Mucosa of descending colon (tissue), 3 donors: ENCODE measurements around the gene SERINC5. TPM values are rescaled to one million over a fixed set of nuclear protein-coding genes. Genes with fewer than 3 reads are reported as not detected.

Experiments used
- ATAC-seq: fragments of 200-7000 bp; cut with Tn5 transposase; one replicate; pipeline ENCODE4 v1.9.1; 2020; ENCODE audit warnings: mild to moderate bottlenecking, moderate library complexity
- DNase-seq, 3 donors: peaks; one replicate each; pipeline ENCODE4 v3.0.0-alpha.2; 2020
- H3K36me3 ChIP-seq: fragments of 200-600 bp; one replicate; pipeline ENCODE4 v1.8.0; 2021; ENCODE audit warnings: low read depth, mild to moderate bottlenecking
- H3K4me1 ChIP-seq: fragments of 200-600 bp; one replicate; pipeline ENCODE4 v1.8.0; 2021; ENCODE audit warnings: low read depth, mild to moderate bottlenecking
- H3K4me3 ChIP-seq: fragments of 200-600 bp; one replicate; pipeline ENCODE4 v1.8.0; 2021; ENCODE audit warnings: mild to moderate bottlenecking
- H3K9me3 ChIP-seq: fragments of 200-600 bp; one replicate; pipeline ENCODE4 v1.8.0; 2021; ENCODE audit warnings: mild to moderate bottlenecking
- intact Hi-C, 2 donors: fragments of 100-400 bp; cut with DNase I in 1 of 2; cut with micrococcal nuclease in 1 of 2; formaldehyde crosslinking; loops; one replicate each; pipeline versions ENCODE4 v1.11.0 to v1.11.1; 2022; cut with DNase I, micrococcal nuclease
- total RNA-seq, 3 donors: library from RNA; stranded (reverse); fragmentation: NEBNext Ultra II Directional in 2 of 3; extraction: Animal tissue kit (Norgen Biotek cat#: 25700) in 2 of 3; gene quantifications; one replicate each; pipeline versions ENCODE4 v1.2.1 to v1.2.4, GENCODE V29; 2021 to 2023
- TF ChIP-seq, protein P1 (sequence below): fragments of 200-600 bp; IDR thresholded peaks from one replicate; pipeline ENCODE4 v1.8.0; 2022; ENCODE audit warnings: antibody characterized with exemption, mild to moderate bottlenecking
- donor health status: DM: no; HTN: no; CAD: no; lungs with moderate emphysema.
- donor health status: DM: no; HTN: no; CAD: no.
- donor health status: DM: no; HTN: yes; CAD: no.

The SERINC5 gene
- total RNA-seq, 3 donors from 2014 or later, result 66.6 to 153 (median 126) TPM

DNA sequence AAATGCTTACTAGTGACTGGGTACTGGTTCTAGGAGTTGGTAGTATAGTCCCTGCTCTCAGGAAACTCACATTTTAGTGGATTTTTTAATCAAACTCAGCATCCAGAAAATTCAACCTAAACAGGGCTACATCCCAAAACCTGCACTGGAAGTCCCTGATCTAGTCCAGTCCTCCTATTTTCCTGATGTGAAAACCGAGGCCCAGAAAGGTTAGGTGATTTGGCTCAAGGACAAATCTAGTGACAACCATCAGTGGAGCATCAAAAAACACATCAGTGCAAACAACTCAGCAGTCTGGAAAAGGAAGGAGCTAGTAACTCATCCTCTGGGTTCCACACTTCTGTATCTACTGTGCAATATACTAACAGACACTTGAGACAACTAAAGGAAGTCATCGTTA, 38.2 kb downstream of the SERINC5 start:
- Histone ChIP-seq H3K9me3 (no peaks in the 10 kb centered on the region), H3K4me1 (peaks cover 22% of the 10 kb centered on the region), H3K36me3 (no peaks in the 10 kb centered on the region), H3K4me3 (no peak overlapping the region)
- intact Hi-C loops, result no loop called here
- TF ChIP-seq, protein P1, sequence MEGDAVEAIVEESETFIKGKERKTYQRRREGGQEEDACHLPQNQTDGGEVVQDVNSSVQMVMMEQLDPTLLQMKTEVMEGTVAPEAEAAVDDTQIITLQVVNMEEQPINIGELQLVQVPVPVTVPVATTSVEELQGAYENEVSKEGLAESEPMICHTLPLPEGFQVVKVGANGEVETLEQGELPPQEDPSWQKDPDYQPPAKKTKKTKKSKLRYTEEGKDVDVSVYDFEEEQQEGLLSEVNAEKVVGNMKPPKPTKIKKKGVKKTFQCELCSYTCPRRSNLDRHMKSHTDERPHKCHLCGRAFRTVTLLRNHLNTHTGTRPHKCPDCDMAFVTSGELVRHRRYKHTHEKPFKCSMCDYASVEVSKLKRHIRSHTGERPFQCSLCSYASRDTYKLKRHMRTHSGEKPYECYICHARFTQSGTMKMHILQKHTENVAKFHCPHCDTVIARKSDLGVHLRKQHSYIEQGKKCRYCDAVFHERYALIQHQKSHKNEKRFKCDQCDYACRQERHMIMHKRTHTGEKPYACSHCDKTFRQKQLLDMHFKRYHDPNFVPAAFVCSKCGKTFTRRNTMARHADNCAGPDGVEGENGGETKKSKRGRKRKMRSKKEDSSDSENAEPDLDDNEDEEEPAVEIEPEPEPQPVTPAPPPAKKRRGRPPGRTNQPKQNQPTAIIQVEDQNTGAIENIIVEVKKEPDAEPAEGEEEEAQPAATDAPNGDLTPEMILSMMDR, result no peak
- ATAC-seq, result no peak
- no peak for DNase-seq

DNA sequence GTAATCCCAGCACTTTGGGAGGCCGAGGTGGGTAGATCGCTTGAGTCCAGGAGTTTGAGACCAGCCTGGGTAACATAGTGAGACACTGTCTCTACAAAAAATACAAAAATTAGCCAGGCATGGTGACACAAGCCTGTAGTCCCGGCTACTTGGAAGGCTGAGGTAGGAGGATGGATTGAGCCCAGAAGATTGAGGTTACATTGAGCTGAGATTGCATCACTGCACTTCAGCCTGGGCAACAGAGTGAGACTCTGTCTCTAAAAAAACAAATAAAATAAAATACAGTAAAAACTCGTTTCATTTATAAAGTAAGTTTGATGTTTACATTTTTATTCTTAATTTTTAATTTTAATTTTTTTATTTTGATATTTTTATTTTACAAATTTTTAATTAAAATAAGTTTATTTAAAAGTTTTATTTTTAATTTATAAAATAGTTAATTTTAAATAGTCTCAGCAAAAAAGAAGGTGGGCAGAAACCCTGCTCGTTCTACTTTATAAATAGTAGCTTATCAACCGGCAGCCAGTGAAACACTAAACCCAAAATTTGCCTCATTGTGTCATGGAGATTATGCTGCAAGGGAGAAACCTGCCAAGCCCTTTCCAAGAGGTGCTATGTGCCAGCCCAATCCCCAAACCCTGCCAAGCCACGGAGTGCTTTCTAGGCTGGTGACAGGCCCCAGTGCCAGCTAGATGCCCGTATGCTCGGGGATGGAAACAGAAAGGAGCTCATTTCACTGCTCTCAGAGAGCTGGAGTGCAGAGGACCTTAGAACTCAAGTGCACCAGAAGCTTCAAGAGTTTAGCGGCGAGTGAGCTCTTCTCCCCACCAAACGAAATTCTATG, 38.9 kb downstream of the SERINC5 start:
- TF ChIP-seq, protein P1, result no peak
- Histone ChIP-seq H3K36me3 (no peaks in the 10 kb centered on the region), H3K4me3 (no peak overlapping the region), H3K9me3 (no peaks in the 10 kb centered on the region), H3K4me1 (peaks cover 26% of the 10 kb centered on the region)
- DNase-seq (no peak), ATAC-seq (peak; percentile 6)
- intact Hi-C loops, result no loop called here

DNA sequence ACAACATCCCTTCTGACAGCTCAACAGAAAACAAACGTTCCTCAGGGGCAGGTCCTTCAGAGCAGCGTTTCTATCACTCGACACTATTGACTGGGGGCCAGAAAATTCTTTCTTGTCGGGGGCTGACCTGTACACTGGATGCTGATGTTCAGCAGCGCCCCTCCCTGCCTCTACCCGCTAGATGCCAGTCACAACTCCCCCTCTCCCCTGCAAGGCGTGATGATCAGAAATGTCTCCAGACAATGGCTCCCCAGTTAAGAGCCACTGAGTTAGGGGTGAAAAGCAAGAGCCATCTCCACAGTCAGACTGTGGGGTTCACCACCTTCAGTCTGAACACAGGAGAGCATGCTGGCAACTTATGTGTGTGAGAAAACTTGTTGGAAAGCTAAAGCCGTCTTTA, 39.8 kb downstream of the SERINC5 start:
- ATAC-seq (no peak), DNase-seq (no peak)
- intact Hi-C loops, result no loop called here
- Histone ChIP-seq H3K4me3 (no peak overlapping the region), H3K4me1 (peaks cover 34% of the 10 kb centered on the region), H3K9me3 (no peaks in the 10 kb centered on the region), H3K36me3 (no peaks in the 10 kb centered on the region)
- TF ChIP-seq, protein P1, result no peak

DNA sequence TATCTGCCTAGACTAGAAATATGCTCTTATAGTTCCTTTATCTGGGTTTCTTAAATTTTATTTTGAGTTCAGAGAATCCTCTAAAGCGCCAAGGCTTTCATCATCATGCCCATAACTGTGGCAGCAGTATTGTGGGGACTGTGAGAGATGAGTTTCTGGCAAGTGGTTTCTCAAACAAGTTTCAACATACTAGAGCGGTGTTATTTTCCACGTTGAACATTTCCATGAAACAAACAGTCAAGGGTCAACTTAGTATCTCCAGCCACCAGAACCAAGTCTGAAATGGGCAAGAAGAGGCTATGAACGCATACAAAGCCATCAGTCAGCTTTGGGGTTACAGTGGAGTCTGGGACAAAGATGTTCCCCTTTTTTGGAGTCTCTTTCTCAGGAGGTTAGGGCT, 40.3 kb downstream of the SERINC5 start:
- ATAC-seq (no peak), DNase-seq (no peak)
- Histone ChIP-seq H3K4me1 (peaks cover 30% of the 10 kb centered on the region), H3K36me3 (no peaks in the 10 kb centered on the region), H3K4me3 (no peak overlapping the region), H3K9me3 (no peaks in the 10 kb centered on the region)
- intact Hi-C loops, result no loop called here
- TF ChIP-seq, protein P1, result no peak

DNA sequence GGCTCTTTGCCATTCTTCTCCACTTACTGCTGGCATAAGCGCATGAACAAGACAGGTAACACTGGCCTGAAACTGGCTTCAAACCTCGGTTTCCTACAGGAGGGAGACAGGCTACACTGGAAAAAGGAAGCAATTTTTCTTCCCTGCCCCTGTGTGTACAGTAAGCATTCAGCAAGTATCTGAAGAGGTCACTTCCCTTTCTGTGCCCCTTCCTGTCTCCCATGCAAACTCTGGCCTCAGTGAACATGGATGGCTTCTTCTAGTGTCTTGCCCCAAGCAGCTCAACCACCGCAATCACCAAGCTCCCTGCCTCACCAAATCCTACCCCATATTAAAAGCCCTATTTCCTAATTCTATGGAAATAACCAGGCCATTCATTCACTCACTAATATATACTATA, 42.4 kb downstream of the SERINC5 start:
- ATAC-seq, result peak; percentile 31
- DNase-seq, result no peak
- Histone ChIP-seq H3K4me1 (peaks cover 24% of the 10 kb centered on the region), H3K9me3 (no peaks in the 10 kb centered on the region), H3K36me3 (no peaks in the 10 kb centered on the region), H3K4me3 (no peak overlapping the region)
- TF ChIP-seq, protein P1, result no peak
- intact Hi-C loops, result no loop called here
